Fibroblast of mammary gland (primary cell): ENCODE measurements around the gene CALML3.

Experiments used
- DNase-seq: peaks from one replicate; pipeline ENCODE4 v3.0.0-alpha.2; 2010; ENCODE audit warnings: low read depth
- H3K4me3 ChIP-seq: 2 replicates; pipeline ENCODE4 v1.5.1; 2011; ENCODE audit warnings: low read depth, mild to moderate bottlenecking, low read length, moderate library complexity; ENCODE audit not compliant: control insufficient read depth
- TF ChIP-seq, protein P1 (sequence below): conservative IDR thresholded peaks from 2 replicates; pipeline ENCODE4 v1.5.1; 2011; ENCODE audit warnings: low read depth, low read length, inconsistent platforms; ENCODE audit not compliant: control insufficient read depth, insufficient read depth

Gene CALML3

DNA sequence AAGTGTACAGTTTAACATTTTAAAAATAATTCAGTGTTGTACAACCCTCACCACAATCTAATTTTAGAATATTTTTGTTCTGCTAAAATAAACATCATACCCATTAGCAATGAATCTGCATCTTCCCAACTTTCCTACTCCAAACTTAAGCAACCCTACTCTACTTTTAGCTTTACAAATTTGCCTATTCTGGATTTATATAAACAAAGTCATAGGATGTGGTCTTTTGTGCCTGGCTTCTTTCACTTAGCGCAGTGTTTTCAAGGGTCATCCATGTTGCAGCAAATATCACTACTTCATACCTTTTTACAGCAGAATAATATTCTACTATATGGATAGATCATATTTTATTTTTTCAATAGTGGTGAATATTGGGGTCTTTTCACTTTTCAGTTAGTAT, 18.9 kb downstream of the CALML3 start:
- TF ChIP-seq, protein P1, sequence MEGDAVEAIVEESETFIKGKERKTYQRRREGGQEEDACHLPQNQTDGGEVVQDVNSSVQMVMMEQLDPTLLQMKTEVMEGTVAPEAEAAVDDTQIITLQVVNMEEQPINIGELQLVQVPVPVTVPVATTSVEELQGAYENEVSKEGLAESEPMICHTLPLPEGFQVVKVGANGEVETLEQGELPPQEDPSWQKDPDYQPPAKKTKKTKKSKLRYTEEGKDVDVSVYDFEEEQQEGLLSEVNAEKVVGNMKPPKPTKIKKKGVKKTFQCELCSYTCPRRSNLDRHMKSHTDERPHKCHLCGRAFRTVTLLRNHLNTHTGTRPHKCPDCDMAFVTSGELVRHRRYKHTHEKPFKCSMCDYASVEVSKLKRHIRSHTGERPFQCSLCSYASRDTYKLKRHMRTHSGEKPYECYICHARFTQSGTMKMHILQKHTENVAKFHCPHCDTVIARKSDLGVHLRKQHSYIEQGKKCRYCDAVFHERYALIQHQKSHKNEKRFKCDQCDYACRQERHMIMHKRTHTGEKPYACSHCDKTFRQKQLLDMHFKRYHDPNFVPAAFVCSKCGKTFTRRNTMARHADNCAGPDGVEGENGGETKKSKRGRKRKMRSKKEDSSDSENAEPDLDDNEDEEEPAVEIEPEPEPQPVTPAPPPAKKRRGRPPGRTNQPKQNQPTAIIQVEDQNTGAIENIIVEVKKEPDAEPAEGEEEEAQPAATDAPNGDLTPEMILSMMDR = no peak
- DNase-seq = no peak
- no peak overlapping the region for H3K4me3 ChIP-seq

DNA sequence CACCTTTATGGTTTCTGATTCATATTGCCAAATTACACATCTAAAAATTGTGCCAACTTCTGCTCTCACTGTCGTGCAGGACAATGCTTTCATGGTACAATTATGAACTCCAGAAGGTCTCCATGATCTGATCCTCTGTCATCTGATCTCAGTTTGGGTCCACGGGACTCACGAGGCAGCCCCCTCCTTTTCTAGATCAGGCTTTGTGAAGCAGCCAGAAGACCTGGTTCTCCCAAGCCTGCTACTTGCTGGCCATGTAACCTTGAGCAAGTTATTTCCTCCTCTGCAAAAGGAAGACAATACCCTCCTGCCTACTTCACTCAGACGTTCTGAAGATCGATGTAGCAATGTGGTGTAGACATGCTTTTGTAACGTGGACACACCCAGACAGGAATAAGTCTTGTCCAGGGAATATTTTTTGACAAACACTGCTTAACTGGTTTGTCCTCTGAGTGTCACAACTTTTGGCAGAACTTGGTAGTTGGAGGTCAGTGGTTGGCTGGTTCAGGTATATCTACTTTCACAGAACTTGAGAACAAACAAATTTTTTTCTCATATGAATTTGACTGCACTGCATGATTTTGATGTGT, 19.6 kb downstream of the CALML3 start:
- H3K4me3 ChIP-seq = no peak overlapping the region
- no peak for DNase-seq
- TF ChIP-seq, protein P1 = no peak

DNA sequence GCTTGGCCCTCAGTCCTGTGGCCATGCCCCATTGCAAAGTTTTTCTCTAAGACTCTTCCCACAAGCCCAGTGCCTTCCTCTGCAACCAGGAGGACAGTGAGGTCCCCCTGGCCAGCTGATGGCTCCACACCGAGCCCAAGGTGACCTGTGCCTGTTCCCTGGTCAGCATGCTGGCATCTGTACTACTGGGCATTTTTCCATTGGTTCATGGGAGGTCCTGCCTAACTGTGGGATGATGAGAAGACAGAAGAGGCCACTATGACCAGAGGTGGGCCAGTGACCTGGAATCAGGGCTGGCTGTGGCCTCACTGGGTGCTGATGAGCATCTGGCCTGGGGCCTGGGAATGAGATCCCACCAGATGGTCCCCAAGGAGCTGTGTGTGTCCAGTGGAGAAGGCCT, 20.2 kb downstream of the CALML3 start:
- no peak overlapping the region for H3K4me3 ChIP-seq
- TF ChIP-seq, protein P1 = no peak
- DNase-seq = no peak

DNA sequence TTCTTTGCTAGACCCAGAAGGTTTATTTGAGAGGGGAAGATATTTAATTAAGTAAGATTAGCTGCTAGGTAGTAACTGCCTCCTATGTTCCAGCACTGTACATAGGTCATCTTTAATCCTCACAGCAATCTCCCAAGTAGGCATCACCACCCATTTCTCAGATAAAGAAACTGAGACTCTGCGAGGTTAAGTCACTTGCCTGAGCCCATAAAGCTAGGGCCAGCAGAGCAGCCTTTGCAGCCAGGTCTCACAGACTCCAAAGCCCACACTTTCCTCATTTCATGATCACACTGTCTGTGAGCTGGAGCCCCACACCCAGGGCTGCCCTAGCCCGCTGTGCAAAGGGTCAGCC, 20.6 kb downstream of the CALML3 start:
- DNase-seq = no peak
- no peak overlapping the region for H3K4me3 ChIP-seq
- TF ChIP-seq, protein P1 = no peak

DNA sequence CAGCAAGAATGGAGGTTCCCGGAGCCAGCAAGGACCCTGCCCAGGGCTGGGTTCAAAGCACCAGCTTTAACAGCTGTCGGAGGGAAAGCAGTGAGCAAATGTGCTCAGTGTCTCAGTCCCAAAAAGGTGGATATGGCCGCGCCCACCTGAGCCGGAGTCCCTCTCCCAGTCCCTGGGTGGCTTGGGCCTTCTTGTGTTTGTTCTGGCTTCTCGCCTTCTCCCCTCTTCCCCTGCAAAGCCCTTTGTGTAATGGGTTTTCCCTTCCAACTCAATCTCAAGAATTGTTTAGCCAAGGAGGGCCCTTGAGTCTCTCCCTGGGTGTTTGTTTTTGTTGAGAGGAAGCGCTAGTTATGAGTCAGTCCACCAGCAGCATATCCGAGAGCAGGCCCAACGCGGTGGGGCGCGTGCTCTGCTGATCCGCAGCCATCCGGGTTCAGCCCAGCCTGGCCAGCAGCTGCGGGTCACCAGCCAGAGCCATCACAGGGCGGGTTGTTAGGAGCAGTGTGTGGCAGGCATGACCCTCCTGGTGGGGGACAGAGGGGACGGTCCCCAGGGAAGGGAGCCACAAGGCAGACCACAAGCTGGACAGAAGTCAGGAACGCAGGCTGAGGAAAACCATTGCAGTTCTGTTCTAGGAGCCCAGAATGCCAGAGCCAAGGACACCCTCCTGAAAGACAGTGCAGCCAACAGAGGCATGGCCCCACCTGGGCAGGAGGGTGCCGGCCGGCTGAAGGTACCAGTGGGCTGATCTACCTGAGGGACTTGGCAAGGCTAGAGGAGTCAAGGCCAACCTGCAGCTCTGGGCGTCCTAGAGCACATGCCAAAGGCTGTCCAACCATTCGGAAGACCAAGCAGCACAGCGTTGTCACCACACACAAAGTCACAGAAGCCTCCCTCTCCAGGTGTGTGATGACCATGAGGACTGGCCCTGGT, 21.3 kb downstream of the CALML3 start:
- peak; percentile 65 for DNase-seq
- TF ChIP-seq, protein P1 = no peak
- H3K4me3 ChIP-seq = no peak overlapping the region

DNA sequence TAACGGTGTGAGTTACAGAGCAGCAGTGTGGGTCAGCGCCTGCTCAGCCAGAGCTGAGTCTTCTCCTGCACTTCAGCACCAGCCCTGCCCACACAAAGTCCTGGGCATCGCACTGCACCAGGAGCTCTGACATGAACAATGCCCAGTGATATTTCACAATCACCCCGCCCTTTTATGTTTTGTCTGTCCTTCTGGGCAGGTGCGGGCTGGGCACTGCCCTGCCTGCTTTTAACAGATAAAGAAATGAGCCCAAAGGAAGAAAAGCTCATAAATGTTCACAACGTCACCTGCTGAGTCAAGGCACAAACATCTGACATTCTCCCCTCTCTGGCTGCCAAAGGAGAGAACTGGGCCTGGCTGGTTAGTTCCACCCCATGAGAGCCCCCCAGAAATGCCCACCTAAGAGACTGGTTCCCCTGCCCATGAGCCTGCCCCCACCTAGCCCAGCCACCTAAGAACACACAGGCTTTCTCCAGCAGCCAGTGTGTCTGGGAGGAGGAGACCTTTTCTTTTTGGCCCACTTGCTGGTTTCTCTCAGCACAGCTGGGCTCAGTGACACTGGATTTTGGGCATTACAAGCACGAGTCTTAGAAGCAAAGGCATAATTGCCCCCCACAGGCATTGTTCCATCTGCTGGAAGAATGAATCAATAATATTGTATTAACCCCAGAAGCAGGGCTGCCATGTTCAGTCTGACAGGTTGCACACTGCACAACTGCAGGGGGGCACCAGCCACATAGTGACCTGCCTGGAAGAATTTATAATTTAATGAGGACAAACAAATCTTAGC, 22.3 kb downstream of the CALML3 start:
- DNase-seq = no peak
- TF ChIP-seq, protein P1 = no peak
- no peak overlapping the region for H3K4me3 ChIP-seq
